Measurements from ENCODE around the gene SPACA6. TPM values are rescaled to one million over a fixed set of nuclear protein-coding genes. Genes with fewer than 3 reads are reported as not detected.
A peak's percentile ranks its signal among the peaks of the same experiment; 100 is the strongest.

SPACA6 gene
- total and polyA plus RNA-seq, 9 of the 15 experiments (the other 6 are each of a cell fraction or from before 2014, with no cell fraction given) = 1.3 to 17.3 (median 6.2) TPM

DNA sequence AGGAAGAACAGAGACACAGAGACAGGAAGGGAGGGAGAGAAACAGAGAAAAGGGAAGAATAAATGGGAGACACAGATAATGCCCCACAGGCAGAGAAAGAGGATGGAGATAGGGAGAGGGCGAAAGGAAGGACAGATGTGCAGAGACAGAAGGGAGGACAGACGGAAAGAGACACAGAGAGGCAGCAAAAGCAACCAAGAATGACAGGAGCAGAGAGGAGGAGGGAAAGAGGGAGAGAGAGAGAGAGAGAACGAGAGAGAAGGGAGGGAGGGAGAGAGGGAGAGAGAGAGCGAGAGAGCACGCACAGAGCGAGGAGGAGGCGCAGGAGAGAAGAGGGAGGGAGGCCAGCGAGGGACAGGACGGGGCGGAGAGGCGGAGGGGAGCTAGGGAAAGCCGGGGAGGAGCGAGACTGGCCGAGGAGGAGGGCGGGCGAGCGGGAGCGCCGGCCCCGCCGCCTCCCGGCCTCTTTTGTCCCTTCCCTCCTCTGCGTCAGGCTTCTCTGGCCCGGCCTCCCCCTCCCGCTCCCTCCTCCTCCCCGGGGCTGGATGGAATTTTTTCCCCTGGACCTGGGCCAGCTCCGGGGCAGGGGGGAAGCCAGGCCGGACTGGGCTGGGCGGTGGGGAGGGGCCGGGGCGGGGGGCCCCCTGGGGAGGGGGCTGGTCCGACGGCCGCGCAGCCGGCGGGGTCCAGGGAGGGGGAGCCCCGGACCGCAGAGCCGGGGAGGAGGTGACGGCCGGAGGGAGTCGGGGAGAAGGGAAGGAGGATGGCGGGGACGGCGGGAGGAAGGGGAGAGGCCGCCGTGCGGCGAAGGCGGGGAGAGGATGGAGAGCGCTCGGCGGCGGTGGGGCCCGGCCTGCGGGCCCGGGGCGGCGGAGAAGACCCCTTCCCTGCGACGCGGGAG lies 4.2 kb upstream of the SPACA6 start (continued):
- TF ChIP-seq ZNF518B (CRISPR knock-in tag; IDR thresholded peaks at IDR 0.05) (no peak), TAL1 (IDR thresholded peaks at IDR 0.05) (peak; percentile 34; the same call in 1 of the 2 replicates), DPF2 (IDR thresholded peaks at IDR 0.05) (peak; percentile 81), ZNF175 (CRISPR knock-in tag; IDR thresholded peaks at IDR 0.05; ENCODE audit: low read depth) (0 out of 2 replicates have a peak, but pooled peaks have one; percentile 52), TBP (optimal IDR thresholded peaks at IDR 0.05; ENCODE audit: low read depth, low read length) (peak; percentile 38), LARP7 (IDR thresholded peaks at IDR 0.05) (peak; percentile 98), PHF21A (IDR thresholded peaks at IDR 0.05; ENCODE audit: borderline replicate concordance, low read depth) (peak; percentile 30; the same call in 1 of the 2 replicates), NONO (IDR thresholded peaks at IDR 0.05; ENCODE audit: low read depth in 2 of 2, low read length in 1 of 2) (peak in 1 of 2 experiments; percentile 93; a peak in 2 of 4 replicates), NCOA6 (IDR thresholded peaks at IDR 0.05) (0 out of 2 replicates have a peak, but pooled peaks have one; percentile 53), FOXJ2 (tag; IDR thresholded peaks at IDR 0.05) (no peak), ZNF644 (tag; IDR thresholded peaks at IDR 0.05; ENCODE audit: low read depth) (no peak), CXXC5 (CRISPR knock-in tag; IDR thresholded peaks at IDR 0.05) (peak; percentile 80), ZNF449 (CRISPR knock-in tag; IDR thresholded peaks at IDR 0.05) (no peak), PHF8 (IDR thresholded peaks at IDR 0.05; ENCODE audit: borderline replicate concordance, low read length) (peak; percentile 30; the same call in 1 of the 2 replicates), EHMT2 (IDR thresholded peaks at IDR 0.05) (peak; percentile 77)
- TF ChIP-seq, protein P1, sequence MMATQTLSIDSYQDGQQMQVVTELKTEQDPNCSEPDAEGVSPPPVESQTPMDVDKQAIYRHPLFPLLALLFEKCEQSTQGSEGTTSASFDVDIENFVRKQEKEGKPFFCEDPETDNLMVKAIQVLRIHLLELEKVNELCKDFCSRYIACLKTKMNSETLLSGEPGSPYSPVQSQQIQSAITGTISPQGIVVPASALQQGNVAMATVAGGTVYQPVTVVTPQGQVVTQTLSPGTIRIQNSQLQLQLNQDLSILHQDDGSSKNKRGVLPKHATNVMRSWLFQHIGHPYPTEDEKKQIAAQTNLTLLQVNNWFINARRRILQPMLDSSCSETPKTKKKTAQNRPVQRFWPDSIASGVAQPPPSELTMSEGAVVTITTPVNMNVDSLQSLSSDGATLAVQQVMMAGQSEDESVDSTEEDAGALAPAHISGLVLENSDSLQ (IDR thresholded peaks at IDR 0.05) = peak; percentile 75
- TF ChIP-seq, protein P2, sequence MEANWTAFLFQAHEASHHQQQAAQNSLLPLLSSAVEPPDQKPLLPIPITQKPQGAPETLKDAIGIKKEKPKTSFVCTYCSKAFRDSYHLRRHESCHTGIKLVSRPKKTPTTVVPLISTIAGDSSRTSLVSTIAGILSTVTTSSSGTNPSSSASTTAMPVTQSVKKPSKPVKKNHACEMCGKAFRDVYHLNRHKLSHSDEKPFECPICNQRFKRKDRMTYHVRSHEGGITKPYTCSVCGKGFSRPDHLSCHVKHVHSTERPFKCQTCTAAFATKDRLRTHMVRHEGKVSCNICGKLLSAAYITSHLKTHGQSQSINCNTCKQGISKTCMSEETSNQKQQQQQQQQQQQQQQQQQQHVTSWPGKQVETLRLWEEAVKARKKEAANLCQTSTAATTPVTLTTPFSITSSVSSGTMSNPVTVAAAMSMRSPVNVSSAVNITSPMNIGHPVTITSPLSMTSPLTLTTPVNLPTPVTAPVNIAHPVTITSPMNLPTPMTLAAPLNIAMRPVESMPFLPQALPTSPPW (CRISPR knock-in tag; IDR thresholded peaks at IDR 0.05) = peak; percentile 86
